Duodenal mucosa (tissue), 2 donors: ENCODE results near the gene GNAT1.

Experiments
- H3K27ac ChIP-seq: one replicate; pipeline ENCODE4 v1.7.0; 2013; ENCODE audit warnings: low read depth, low read length
- H3K27me3 ChIP-seq, 2 donors: one replicate each; pipeline ENCODE4 v1.7.0; 2013; ENCODE audit warnings: low read length in 2 of 2, control low read depth in 1 of 2; ENCODE audit not compliant: insufficient read depth in 2 of 2, control insufficient read depth in 1 of 2
- H3K36me3 ChIP-seq, 2 donors: one replicate each; pipeline ENCODE4 v1.7.0; 2013; ENCODE audit warnings: low read length in 2 of 2, control low read depth in 1 of 2; ENCODE audit not compliant: insufficient read depth in 2 of 2, control insufficient read depth in 1 of 2
- H3K4me1 ChIP-seq, 2 donors: one replicate each; pipeline ENCODE4 v1.7.0; 2013; ENCODE audit warnings: low read length in 2 of 2, control low read depth in 1 of 2; ENCODE audit not compliant: insufficient read depth in 2 of 2, control insufficient read depth in 1 of 2
- H3K4me3 ChIP-seq, 2 donors: one replicate each; pipeline ENCODE4 v1.7.0; 2013; ENCODE audit warnings: low read length in 2 of 2, low read depth in 1 of 2
- H3K9ac ChIP-seq, 2 donors: one replicate each; pipeline ENCODE4 v1.7.0; 2013; ENCODE audit warnings: low read length in 2 of 2, low read depth in 1 of 2
- H3K9me3 ChIP-seq, 2 donors: one replicate each; pipeline ENCODE4 v1.7.0; 2013; ENCODE audit warnings: low read length in 2 of 2, control low read depth in 1 of 2; ENCODE audit not compliant: control insufficient read depth in 1 of 2

Gene GNAT1

DNA sequence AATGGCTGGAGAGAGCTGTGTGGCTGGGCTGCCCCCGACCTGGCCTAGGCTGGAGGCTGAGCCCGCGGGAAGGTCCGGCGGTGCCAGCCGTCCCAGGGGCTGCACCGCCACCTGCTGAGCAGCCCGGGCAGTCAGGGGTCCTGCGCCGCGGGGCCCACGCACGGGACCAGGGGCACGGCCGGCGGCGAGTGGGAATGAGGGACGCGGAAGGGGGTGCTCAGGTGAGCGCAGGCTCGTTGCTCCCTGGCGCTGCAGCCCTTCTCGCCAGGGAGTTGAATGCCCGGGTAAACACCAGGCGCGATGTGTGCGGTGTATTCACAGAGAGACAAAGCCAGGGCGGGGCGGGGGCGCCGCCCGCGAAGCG lies 37.0 kb upstream of the GNAT1 start:
- no peaks in the 10 kb centered on the region for H3K36me3 ChIP-seq
- peak overlapping the region; percentile 42 to 68 for H3K4me3 ChIP-seq
- no peaks in the 10 kb centered on the region for H3K9me3 ChIP-seq
- H3K27me3 ChIP-seq, result no peaks in the 10 kb centered on the region
- no peak overlapping the region for H3K27ac ChIP-seq
- peaks cover 41 to 58% of the 10 kb centered on the region in 2 donors for H3K4me1 ChIP-seq
- H3K9ac ChIP-seq, result peak overlapping the region; percentile 20 to 51

DNA sequence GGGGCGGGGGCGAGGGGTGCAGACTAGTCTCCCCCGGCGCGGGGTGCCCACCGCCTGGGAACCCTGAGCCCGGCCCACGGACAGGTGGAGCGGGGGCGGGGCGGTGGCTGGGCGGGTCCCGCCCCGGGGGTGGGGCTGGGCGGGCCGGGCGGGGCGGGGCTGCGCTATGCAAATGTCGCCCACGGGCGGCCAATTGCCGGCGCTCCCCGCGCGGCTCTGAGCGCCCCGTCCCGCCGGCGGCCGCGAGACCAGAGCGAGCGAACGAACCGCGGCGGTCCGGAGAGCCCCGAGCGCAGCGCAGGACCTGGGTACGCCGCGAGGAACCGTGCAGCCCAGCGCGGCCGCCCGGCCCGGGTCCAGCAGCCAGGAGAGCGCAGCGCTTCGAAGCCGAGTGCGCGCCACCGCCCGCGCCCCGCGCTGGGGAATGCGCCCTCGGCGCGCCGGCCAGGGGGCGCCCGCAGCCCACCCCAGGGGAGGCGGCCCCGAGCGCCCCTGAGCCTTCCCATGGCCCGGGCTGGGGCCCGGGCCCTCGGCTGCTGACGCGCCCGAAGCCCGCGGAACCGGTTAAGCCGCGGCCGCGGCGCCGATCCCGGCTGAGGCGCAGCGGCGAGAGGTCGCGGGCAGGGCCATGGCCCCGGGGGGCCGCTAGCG lies 36.4 kb upstream of the GNAT1 start, which contains the start of gene SEMA3F:
Gene SEMA3F, plus strand, starts transcription at position 485 of the 651 bp plus-strand sequence. CDS start 4,299 bp downstream, outside the sequence.
- peaks cover 0 to 2% of the 10 kb centered on the region in 2 donors for H3K36me3 ChIP-seq
- peak within 1 kb of the TSS; percentile 73 to 78 for H3K4me3 ChIP-seq
- H3K27ac ChIP-seq, result no peak within 1 kb of the TSS
- peaks cover 45 to 59% of the 10 kb centered on the region in 2 donors for H3K4me1 ChIP-seq
- peak within 1 kb of the TSS; percentile 56 to 75 for H3K9ac ChIP-seq
- no peaks in the 10 kb centered on the region for H3K9me3 ChIP-seq
- no peaks in the 10 kb centered on the region for H3K27me3 ChIP-seq

- Histone ChIP-seq H3K4me1 (peaks cover 45 to 59% of the 10 kb centered on the region in 2 donors), H3K4me3 (peak overlapping the region; percentile 73 to 78), H3K27ac (no peak overlapping the region), H3K9me3 (no peaks in the 10 kb centered on the region), H3K27me3 (no peaks in the 10 kb centered on the region), H3K36me3 (peaks cover 0 to 8% of the 10 kb centered on the region in 2 donors), H3K9ac (peak overlapping the region; percentile 56 to 75)
Observed at GRCh38 chr3:50155491-50155878, 35.9 kb upstream of the GNAT1 start.

- H3K4me1 ChIP-seq, result peaks cover 45 to 59% of the 10 kb centered on the region in 2 donors
- H3K27me3 ChIP-seq, result no peaks in the 10 kb centered on the region
- no peak overlapping the region for H3K27ac ChIP-seq
Observed at GRCh38 chr3:50155891-50156290, 35.5 kb upstream of the GNAT1 start.

GRCh38 chr3:50156549-50157493 lies 34.6 kb upstream of the GNAT1 start:
- H3K36me3 ChIP-seq, result peaks cover 0 to 8% of the 10 kb centered on the region in 2 donors
- peaks cover 45 to 59% of the 10 kb centered on the region in 2 donors for H3K4me1 ChIP-seq
- H3K27ac ChIP-seq, result peak overlapping the region; percentile 63
- H3K9me3 ChIP-seq, result no peaks in the 10 kb centered on the region
- H3K4me3 ChIP-seq, result peak overlapping the region; percentile 73 to 78
- no peaks in the 10 kb centered on the region for H3K27me3 ChIP-seq
- peak overlapping the region; percentile 56 to 75 for H3K9ac ChIP-seq

More at GRCh38 chr3:50155891-50156290, 35.5 kb upstream of the GNAT1 start:
- H3K9me3 ChIP-seq, result no peaks in the 10 kb centered on the region
- peaks cover 0 to 8% of the 10 kb centered on the region in 2 donors for H3K36me3 ChIP-seq
- peak overlapping the region; percentile 73 to 78 for H3K4me3 ChIP-seq
- peak overlapping the region; percentile 56 to 75 for H3K9ac ChIP-seq

DNA sequence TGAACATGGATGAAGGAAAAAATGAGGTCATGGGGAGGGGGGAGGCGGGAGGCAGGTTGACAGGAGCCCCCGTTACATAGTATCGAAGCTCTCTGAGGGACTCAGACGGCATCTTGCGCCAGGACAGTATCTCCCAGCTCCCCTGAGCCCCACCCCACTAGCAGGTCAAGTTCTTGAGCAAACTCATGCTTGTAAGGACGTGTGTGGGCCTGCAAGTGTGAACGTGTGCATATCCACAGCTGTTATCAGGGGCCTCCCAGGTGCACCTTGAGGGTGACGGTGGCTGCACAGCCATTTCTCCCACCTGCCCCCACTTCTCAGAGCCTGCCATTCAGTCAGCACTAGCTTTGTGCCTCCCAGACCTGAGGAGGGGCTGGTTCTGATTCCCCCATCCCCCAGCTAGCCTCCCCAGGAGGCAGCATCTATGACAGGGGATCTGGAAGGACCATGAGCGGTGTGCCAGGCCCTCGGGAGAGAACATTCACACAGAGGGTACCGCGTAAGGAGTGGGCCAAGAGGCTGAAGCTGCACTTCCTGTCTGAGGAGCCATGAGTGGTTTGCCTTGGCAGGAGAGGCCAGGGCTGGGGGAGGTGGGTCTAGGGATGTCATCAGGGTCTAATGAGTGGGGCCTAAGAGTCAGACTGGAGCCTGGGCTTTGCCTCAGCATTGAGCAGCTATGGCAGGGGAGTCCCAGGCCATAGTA lies 33.4 kb upstream of the GNAT1 start:
- H3K27me3 ChIP-seq, result no peaks in the 10 kb centered on the region
- H3K4me3 ChIP-seq, result peak overlapping the region in 1 of 2 donors; percentile 73
- peaks cover 0 to 8% of the 10 kb centered on the region in 2 donors for H3K36me3 ChIP-seq
- no peak overlapping the region for H3K9ac ChIP-seq
- no peaks in the 10 kb centered on the region for H3K9me3 ChIP-seq
- no peak overlapping the region for H3K27ac ChIP-seq
- peaks cover 51 to 66% of the 10 kb centered on the region in 2 donors for H3K4me1 ChIP-seq

DNA sequence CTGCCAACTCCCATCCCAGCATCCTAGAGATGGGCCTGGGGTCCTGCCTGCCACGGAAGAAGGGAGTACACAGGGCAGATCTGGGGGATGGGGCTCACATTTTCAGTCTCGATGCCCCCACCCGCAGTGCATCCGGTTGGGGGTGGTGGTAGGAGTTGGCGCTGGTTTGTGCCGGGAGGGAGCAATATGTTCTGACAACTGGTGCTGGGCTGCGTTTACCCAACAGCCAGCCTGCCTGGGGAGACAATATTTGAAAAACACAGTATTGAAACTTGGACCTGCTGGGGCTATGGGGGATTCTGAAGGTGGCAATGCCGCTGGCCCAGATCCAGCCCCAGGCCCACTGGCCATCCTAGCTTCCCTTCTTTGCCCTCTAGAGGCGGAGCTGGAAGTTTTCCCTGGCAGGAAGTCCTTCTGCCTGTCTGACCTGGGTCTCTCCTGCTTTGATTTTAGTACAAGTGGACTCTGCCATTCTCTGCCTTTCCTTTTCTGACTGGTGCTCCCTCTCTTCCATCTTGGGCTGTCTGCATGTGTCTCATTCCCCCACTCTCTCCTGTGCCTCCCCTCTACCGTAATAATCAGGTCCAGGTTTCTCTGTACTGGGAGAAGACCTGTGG lies 32.8 kb upstream of the GNAT1 start:
- no peak overlapping the region for H3K9ac ChIP-seq
- H3K4me1 ChIP-seq, result peaks cover 57 to 72% of the 10 kb centered on the region in 2 donors
- peaks cover 0 to 8% of the 10 kb centered on the region in 2 donors for H3K36me3 ChIP-seq
- H3K27ac ChIP-seq, result no peak overlapping the region
- H3K27me3 ChIP-seq, result no peaks in the 10 kb centered on the region
- H3K9me3 ChIP-seq, result no peaks in the 10 kb centered on the region
- no peak overlapping the region for H3K4me3 ChIP-seq

DNA sequence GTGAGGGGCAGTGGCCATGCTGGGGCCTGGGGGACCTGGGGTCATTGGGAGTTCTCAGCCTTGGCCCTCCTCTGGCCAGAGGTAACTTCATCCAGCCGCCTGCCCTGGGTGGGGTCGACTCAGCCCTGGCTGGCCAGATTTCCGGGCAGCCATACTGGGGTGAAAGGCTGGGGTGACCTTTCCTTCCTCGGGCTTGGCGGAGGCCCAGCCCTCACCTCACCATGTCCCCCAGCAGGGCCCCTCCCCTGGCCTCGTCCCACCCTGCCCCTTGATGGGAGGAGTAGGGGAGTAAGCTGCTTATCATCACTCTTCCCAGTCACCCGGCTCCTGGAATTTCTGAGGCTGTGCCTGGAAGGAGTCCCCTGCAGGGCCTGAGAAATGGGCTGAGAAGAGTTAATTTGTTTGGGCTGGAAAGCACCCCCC lies 30.8 kb upstream of the GNAT1 start:
- Histone ChIP-seq H3K27me3 (no peaks in the 10 kb centered on the region), H3K9me3 (no peaks in the 10 kb centered on the region), H3K9ac (peak overlapping the region in 1 of 2 donors; percentile 58), H3K36me3 (peaks cover 0 to 8% of the 10 kb centered on the region in 2 donors), H3K27ac (peak overlapping the region; percentile 24), H3K4me1 (peaks cover 68 to 83% of the 10 kb centered on the region in 2 donors), H3K4me3 (no peak overlapping the region)

DNA sequence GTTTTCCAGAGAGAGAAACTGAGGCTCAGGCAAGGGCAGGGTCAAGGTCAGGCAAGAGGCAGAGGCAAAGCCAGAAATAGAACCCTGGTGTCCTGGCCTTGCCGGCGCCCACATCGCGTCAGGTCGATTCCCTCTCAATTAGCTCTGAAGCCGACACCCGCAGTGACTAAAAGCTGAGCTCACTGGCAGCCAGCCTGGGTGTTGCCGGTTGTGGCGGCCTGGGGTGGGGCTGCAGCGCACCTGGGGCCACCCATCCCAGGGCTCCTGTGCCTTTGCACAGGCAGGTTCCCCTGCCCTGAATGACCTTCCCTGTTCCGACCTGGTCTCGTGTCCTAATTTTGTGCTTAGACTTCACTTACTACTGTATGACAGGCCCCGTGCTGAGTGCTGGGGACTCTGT lies 30.1 kb upstream of the GNAT1 start:
- H3K27me3 ChIP-seq, result no peaks in the 10 kb centered on the region
- H3K4me3 ChIP-seq, result peak overlapping the region in 1 of 2 donors; percentile 25
- peaks cover 0 to 8% of the 10 kb centered on the region in 2 donors for H3K36me3 ChIP-seq
- H3K4me1 ChIP-seq, result peaks cover 71 to 82% of the 10 kb centered on the region in 2 donors
- no peaks in the 10 kb centered on the region for H3K9me3 ChIP-seq
- peak overlapping the region; percentile 53 for H3K27ac ChIP-seq
- H3K9ac ChIP-seq, result peak overlapping the region; percentile 30 to 58
